ENCODE results near the gene PRICKLE3.
A peak's percentile ranks its signal among the peaks of the same experiment; 100 is the strongest.

The PRICKLE3 gene

GRCh38 chrX:49206543-49206942 lies 20.4 kb upstream of the PRICKLE3 start:
- DNase-seq = no peak

- DNase-seq = no peak
These were observed 19.3 kb upstream of the PRICKLE3 start for GRCh38 chrX:49205443-49205842.

GRCh38 chrX:49204709-49205108 lies 18.5 kb upstream of the PRICKLE3 start:
- DNase-seq = no peak

- DNase-seq = no peak
These were observed 17.8 kb upstream of the PRICKLE3 start for GRCh38 chrX:49204017-49204416.

- no peak for DNase-seq
These were observed 17.4 kb upstream of the PRICKLE3 start for GRCh38 chrX:49203536-49203935.

- no peak for DNase-seq
These were observed 15.8 kb upstream of the PRICKLE3 start for GRCh38 chrX:49202022-49202421.

GRCh38 chrX:49199906-49200771 lies 14.0 kb upstream of the PRICKLE3 start, which contains the start of gene SYP:
TSS of gene SYP (minus strand) at chrX:49200193. CDS start at chrX:49200186, 7 bp downstream.
- peak; percentile 89 for DNase-seq

GRCh38 chrX:49199315-49199595 lies 13.1 kb upstream of the PRICKLE3 start:
- no peak for DNase-seq

- DNase-seq = no peak
These were observed 12.6 kb upstream of the PRICKLE3 start for GRCh38 chrX:49198540-49199314.

- DNase-seq = no peak
These were observed 11.4 kb upstream of the PRICKLE3 start for GRCh38 chrX:49197543-49198087.

- DNase-seq = no peak
These were observed 7.4 kb upstream of the PRICKLE3 start for GRCh38 chrX:49193542-49193964.

GRCh38 chrX:49192722-49193328 lies 6.7 kb upstream of the PRICKLE3 start:
- peak; percentile 60 for DNase-seq

GRCh38 chrX:49191574-49192011 lies 5.4 kb upstream of the PRICKLE3 start:
- peak; percentile 38 for DNase-seq

GRCh38 chrX:49190821-49191573 lies 4.8 kb upstream of the PRICKLE3 start:
- DNase-seq = peak; percentile 95

GRCh38 chrX:49189606-49190005 lies 3.4 kb upstream of the PRICKLE3 start:
- DNase-seq = no peak

- DNase-seq = no peak
These were observed 2.4 kb upstream of the PRICKLE3 start for GRCh38 chrX:49188468-49189076.

- no peak for DNase-seq
These were observed 1.4 kb upstream of the PRICKLE3 start for GRCh38 chrX:49187526-49187925.

- no peak for DNase-seq
These were observed 838 bp upstream of the PRICKLE3 start for GRCh38 chrX:49187028-49187394.

GRCh38 chrX:49184294-49185281 lies 1.6 kb downstream of the PRICKLE3 start:
- peak; percentile 50 for DNase-seq

GRCh38 chrX:49183701-49184281 lies 2.4 kb downstream of the PRICKLE3 start:
- no peak for DNase-seq
